ENCODE measurements around the gene UBE2J2.

- TF ChIP-seq POLR2A (IDR thresholded peaks at IDR 0.05) (no peak), CTCF (IDR thresholded peaks at IDR 0.05 in 4 of 5, conservative IDR thresholded peaks at IDR 0.05 in 1 of 5) (no peak)
These were observed 39.0 kb upstream of the UBE2J2 start for GRCh38 chr1:1312450-1313314.

Measured in gastrocnemius medialis (tissue), 4 donors.